GM12878 (cell line): ENCODE data around the gene CXCL12. TPM values are rescaled to one million over a fixed set of nuclear protein-coding genes. Genes with fewer than 3 reads are reported as not detected.

Experiments
- ATAC-seq: fragments of 200-7000 bp; cut with Tn5 transposase; 3 replicates; pipeline ENCODE4 v1.9.1; 2020; ENCODE audit warnings: mild to moderate bottlenecking, moderate library complexity
- BruUV-seq: library from RNA; stranded (reverse); fragments of 400-500 nt; replicated peaks from 2 replicates; lab custom pipeline; 2021; lab: Mats Ljungman, UMichigan
- CTCF ChIA-PET: fragments of 300-600 bp; sonication (Branson Sonifier 250); formaldehyde crosslinking; extraction: SDS; loops from one replicate; lab custom pipeline; 2021; ENCODE audit warnings: inconsistent platforms; lab: Yijun Ruan, JAX
- POLR2A ChIA-PET: fragments of 350-600 bp; formaldehyde crosslinking; extraction: SDS; loops from one replicate; lab custom pipeline; 2021; ENCODE audit warnings: inconsistent platforms; lab: Charles Lee
- RAD21 ChIA-PET: fragments of 300-600 bp; sonication (Branson Sonifier 250); formaldehyde crosslinking; loops from one replicate; lab custom pipeline; 2023; ENCODE audit warnings: antibody characterized with exemption; ENCODE audit not compliant: unreplicated experiment; lab: Charles Lee
- SMC1A ChIA-PET: fragments of 300-600 bp; sonication (Branson Sonifier 250); formaldehyde crosslinking; loops from one replicate; lab custom pipeline; 2023; ENCODE audit not compliant: unreplicated experiment, uncharacterized antibody; lab: Charles Lee
- DNase-seq: peaks from one replicate; pipeline ENCODE4 v3.0.0-alpha.2; 2011; ENCODE audit warnings: low read depth, low spot score
- FAIRE-seq: peaks from 3 replicates; lab custom pipeline; 2011; peaks lifted over from hg19 to GRCh38; lab: Jason Lieb, UNC
- H2AFZ ChIP-seq: 2 replicates; pipeline ENCODE4 v1.6.0; 2011; ENCODE audit warnings: low read depth, low read length, control low read depth; ENCODE audit not compliant: control insufficient read depth
- H3K27ac ChIP-seq: 2 replicates; pipeline ENCODE4 v1.5.1; 2011; ENCODE audit warnings: control low read depth; ENCODE audit not compliant: control insufficient read depth, insufficient read depth
- H3K27me3 ChIP-seq, 2 experiments: replicated peaks in 1 of 2; 2 replicates each; pipeline versions ENCODE4 v1.6.0 to v1.6.1; 2011; ENCODE audit warnings: low read length in 1 of 2; ENCODE audit not compliant: control insufficient read depth in 2 of 2, insufficient read depth in 2 of 2
- H3K36me3 ChIP-seq, 2 experiments: 2 replicates each; pipeline ENCODE4 v1.5.1; 2011; ENCODE audit warnings: low read length in 1 of 2; ENCODE audit not compliant: control insufficient read depth in 2 of 2, insufficient read depth in 2 of 2
- H3K4me1 ChIP-seq: 2 replicates; pipeline ENCODE4 v1.6.1; 2011; ENCODE audit warnings: mild to moderate bottlenecking, low read length, moderate library complexity, mixed read lengths; ENCODE audit not compliant: control insufficient read depth, insufficient read depth
- H3K4me2 ChIP-seq: 2 replicates; pipeline ENCODE4 v1.6.0; 2011; ENCODE audit warnings: control low read depth; ENCODE audit not compliant: control insufficient read depth, insufficient read depth
- H3K4me3 ChIP-seq: fragments of 200-600 bp; sonication (generic); 2 replicates; pipeline ENCODE4 v1.5.1; 2016
- H3K79me2 ChIP-seq: 2 replicates; pipeline ENCODE4 v1.6.0; 2011; ENCODE audit warnings: low read length; ENCODE audit not compliant: control insufficient read depth, insufficient read depth
- H3K9ac ChIP-seq: 2 replicates; pipeline ENCODE4 v1.8.0; 2011; ENCODE audit warnings: low read length, control low read depth, mixed read lengths; ENCODE audit not compliant: control insufficient read depth, insufficient read depth
- H3K9me3 ChIP-seq: replicated peaks from 3 replicates; pipeline ENCODE4 v1.5.1; 2011; ENCODE audit warnings: mild to moderate bottlenecking, low read length; ENCODE audit not compliant: control insufficient read depth, insufficient read depth
- H4K20me1 ChIP-seq: 2 replicates; pipeline ENCODE4 v1.6.0; 2011; ENCODE audit not compliant: control insufficient read depth, insufficient read depth
- CTCF ChIP-seq, 3 experiments: IDR thresholded peaks in 2 of 3; conservative IDR thresholded peaks in 1 of 3; 2 replicates each; pipeline ENCODE4 v1.5.1; 2011; ENCODE audit warnings: low read depth in 3 of 3, low read length in 3 of 3, mild to moderate bottlenecking in 3 of 3, control low read depth in 2 of 3, moderate library complexity in 2 of 3, inconsistent platforms in 1 of 3, mixed read lengths in 1 of 3; ENCODE audit not compliant: control insufficient read depth in 2 of 3, insufficient read depth in 1 of 3; ENCODE audit errors: extremely low read depth in 1 of 3
- MTA3 ChIP-seq: IDR thresholded peaks from 2 replicates; pipeline ENCODE4 v1.6.1; 2012; ENCODE audit warnings: low read length, inconsistent platforms, borderline replicate concordance
- RELB ChIP-seq: fragments of 450-650 bp; IDR thresholded peaks from 2 replicates; pipeline ENCODE4 v1.6.1; 2017; ENCODE audit warnings: low read depth, mild to moderate bottlenecking, moderate library complexity
- WGBS: methylation state at CpG from one replicate; pipeline ENCODE4 v1.1.6; 2016; ENCODE audit warnings: low lambda C conversion rate; ENCODE audit not compliant: insufficient replicate concordance, insufficient coverage; ENCODE audit errors: missing lambda C conversion rate; 5-methylcytosine and 5-hydroxymethylcytosine counted together
- in situ Hi-C: fragments of 300-500 bp; cut with MboI; formaldehyde crosslinking; loops from 9 replicates; pipeline ENCODE4 v1.14.3; 2018; ENCODE audit warnings: mixed read lengths
- intact Hi-C: fragments of 100-400 bp; cut with micrococcal nuclease; formaldehyde crosslinking; loops from one replicate; pipeline ENCODE4 v1.14.2; 2022; ENCODE audit not compliant: unreplicated experiment
- polyA plus RNA-seq, 11 experiments: library from polyadenylated mRNA; depleted of rRNA in 4 of 11; unstranded in 6 of 11; stranded (reverse) in 5 of 11; fragments of >200 nt; fragmentation: Nextera tagmentation in 4 of 11; fragmentation: Illumina TruSeq in 1 of 11; extraction: Ambion mirVana in 4 of 11; extraction: Trizol in 1 of 11; gene quantifications; 1 replicate in 1 of 11; 2 replicates in 10 of 11; pipeline versions ENCODE4 v1.2.1 to v1.2.3, GENCODE V29; 2011 to 2016; ENCODE audit warnings: inconsistent platforms in 2 of 11, missing spikeins in 2 of 11, low read depth in 1 of 11
- total RNA-seq, 4 experiments: library from RNA; depleted of rRNA in 3 of 4; stranded (reverse); fragments of >200 nt in 3 of 4; fragmentation: Illumina TruSeq in 1 of 4; extraction: Trizol in 1 of 4; gene quantifications; 2 replicates each; pipeline versions ENCODE4 v1.2.1 to v1.2.3, GENCODE V29; 2013 to 2021

CXCL12 gene
- total and polyA plus RNA-seq, 10 of the 15 experiments (the other 5 are each of a cell fraction or from before 2014, with no cell fraction given) = 0.03 to 4.5 (median 0.53) TPM

GRCh38 chr10:44344727-44345126 is 40.2 kb downstream of the CXCL12 start:
- Histone ChIP-seq H4K20me1 (no peaks in the 10 kb centered on the region), H3K9me3 (no peaks in the 10 kb centered on the region), H2AFZ (no peak overlapping the region), H3K27ac (no peak overlapping the region), H3K4me3 (no peak overlapping the region), H3K79me2 (no peaks in the 10 kb centered on the region), H3K4me2 (no peak overlapping the region), H3K36me3 (no peaks in the 10 kb centered on the region), H3K27me3 (no peaks in the 10 kb centered on the region)
- POLR2A ChIA-PET = no interaction called here
- SMC1A ChIA-PET = no interaction called here
- ATAC-seq (no peak), FAIRE-seq (no peak)
- in situ Hi-C loops = no loop called here
- WGBS = 42% methylated on average over 6 of the region's 6 CpGs
- CTCF ChIA-PET = no interaction called here
- no peak for TF ChIP-seq MTA3
- TF ChIP-seq, all 136 proteins: peak for 0
- no peaks in the 10 kb centered on the region for H3K4me1 ChIP-seq
- H3K9ac ChIP-seq = no peak overlapping the region
- intact Hi-C loops = no loop called here
- DNase-seq = no peak
- RAD21 ChIA-PET = no interaction called here
- no TSS peak for BruUV-seq

GRCh38 chr10:44343843-44344242 is 41.1 kb downstream of the CXCL12 start:
- POLR2A ChIA-PET = no interaction called here
- 0 out of 6 replicates have a peak, but pooled peaks of 1 of the 3 experiments have one; percentile 8 for TF ChIP-seq CTCF (IDR thresholded peaks at IDR 0.05 in 2 of 3, conservative IDR thresholded peaks at IDR 0.05 in 1 of 3; ENCODE audit: control insufficient read depth in 2 of 3, extremely low read depth in 1 of 3, insufficient read depth in 1 of 3, low read depth in 3 of 3, low read length in 3 of 3)
- no peak for TF ChIP-seq RELB
- TF ChIP-seq, all 136 proteins: peak for 1
- Histone ChIP-seq H4K20me1 (no peaks in the 10 kb centered on the region), H3K4me2 (no peak overlapping the region), H3K27ac (no peak overlapping the region), H3K9ac (no peak overlapping the region), H2AFZ (no peak overlapping the region), H3K27me3 (no peaks in the 10 kb centered on the region), H3K36me3 (no peaks in the 10 kb centered on the region), H3K79me2 (no peaks in the 10 kb centered on the region), H3K4me1 (no peaks in the 10 kb centered on the region), H3K4me3 (no peak overlapping the region), H3K9me3 (no peaks in the 10 kb centered on the region)
- 0% methylated on average over 3 of the region's 3 CpGs for WGBS
- ATAC-seq (no peak), FAIRE-seq (no peak), DNase-seq (no peak)
- BruUV-seq = no TSS peak
- in situ Hi-C loops = no loop called here
- RAD21 ChIA-PET = no interaction called here
- intact Hi-C loops = no loop called here
- SMC1A ChIA-PET = no interaction called here
- CTCF ChIA-PET = interaction anchor here (1.0 kb wide), 1 partner anchor 664 kb away, joined by 3 read pairs; no protein-coding TSS in a partner anchor
